Stimulated activated CD8-positive, alpha-beta memory T cell treated with anti-CD3 and anti-CD28 coated beads, Interleukin-7, amount 100 ng/mL, for 48 hours (primary cell): Measurements from ENCODE around the gene RNFT1.
"Not testable (repeated sequence)": the region's sequence is repeated elsewhere in the genome, so short reads cannot be mapped to it uniquely, and the experiment has no call there.

ENCODE experiments used
- DNase-seq, 2 donors: peaks; one replicate each; pipeline ENCODE4 v3.0.0-alpha.2; 2020; ENCODE audit warnings: low read depth in 1 of 2; ENCODE audit errors: extremely low read depth in 1 of 2

Gene RNFT1

DNA sequence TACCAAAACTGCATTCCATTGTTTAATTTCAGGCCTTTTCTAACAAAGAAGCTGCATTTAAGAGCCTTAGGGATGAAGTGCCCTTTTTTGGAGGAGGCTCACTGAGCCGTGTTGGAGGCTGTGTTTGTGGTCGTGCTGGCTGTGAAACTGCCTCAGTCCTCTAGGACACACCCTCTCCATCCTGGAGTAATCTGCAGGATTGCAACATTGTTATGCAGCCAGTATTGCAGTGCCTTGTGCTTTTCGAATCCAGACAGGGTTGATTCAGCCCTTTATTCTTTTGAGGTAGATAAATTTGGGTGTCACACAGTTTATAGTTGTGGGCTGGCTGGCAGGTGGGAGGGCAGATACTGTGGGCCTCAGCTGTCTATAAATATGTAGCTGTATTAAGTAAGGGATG lies 33.8 kb downstream of the RNFT1 start:
- DNase-seq = not testable (repeated sequence)

DNA sequence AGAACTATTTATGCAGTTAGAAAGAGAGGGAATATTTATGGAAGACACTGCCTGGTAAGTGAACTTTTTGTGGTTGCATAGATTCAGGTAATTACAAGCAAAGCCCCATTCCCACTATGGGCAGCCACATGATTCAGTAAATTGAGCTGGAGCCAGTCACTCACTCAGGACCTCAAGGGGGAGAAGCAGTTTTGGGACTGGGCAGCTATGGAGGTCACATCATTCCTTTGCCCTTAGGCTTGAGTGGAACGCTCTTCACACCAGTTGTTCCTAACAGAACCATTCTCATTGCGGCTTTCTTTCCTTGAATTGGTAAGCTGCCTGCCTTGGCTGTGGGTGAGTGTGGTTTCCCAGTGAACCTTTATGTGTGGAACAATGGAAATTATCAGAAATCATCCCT lies 34.4 kb downstream of the RNFT1 start:
- not testable (repeated sequence) for DNase-seq

- not testable (repeated sequence) for DNase-seq
Measured at GRCh38 chr17:59920637-59921036, 43.9 kb downstream of the RNFT1 start.

- DNase-seq = no peak
Measured at GRCh38 chr17:59916446-59916845, 48.1 kb downstream of the RNFT1 start.

GRCh38 chr17:59914274-59914854 lies 50.2 kb downstream of the RNFT1 start:
- no peak for DNase-seq

GRCh38 chr17:59907467-59907866 lies 57.1 kb downstream of the RNFT1 start:
- DNase-seq = no peak

- DNase-seq = no peak
Measured at GRCh38 chr17:59903455-59903854, 61.1 kb downstream of the RNFT1 start.
